HL-60 (cell line): ENCODE measurements around the gene TMOD3.

Experiments used
- POLR2AphosphoS5 ChIP-seq: IDR thresholded peaks from 2 replicates; pipeline ENCODE4 v1.6.1; 2012; ENCODE audit warnings: low read depth
- SPI1 ChIP-seq: IDR thresholded peaks from 2 replicates; pipeline ENCODE4 v1.6.1; 2012; ENCODE audit warnings: low read depth, mild to moderate bottlenecking, borderline replicate concordance
- TF ChIP-seq, protein P1 (sequence below): IDR thresholded peaks from one replicate; pipeline ENCODE4 v1.5.1; 2011; ENCODE audit warnings: low read length, control low read depth, inconsistent platforms; ENCODE audit not compliant: insufficient read depth

DNA sequence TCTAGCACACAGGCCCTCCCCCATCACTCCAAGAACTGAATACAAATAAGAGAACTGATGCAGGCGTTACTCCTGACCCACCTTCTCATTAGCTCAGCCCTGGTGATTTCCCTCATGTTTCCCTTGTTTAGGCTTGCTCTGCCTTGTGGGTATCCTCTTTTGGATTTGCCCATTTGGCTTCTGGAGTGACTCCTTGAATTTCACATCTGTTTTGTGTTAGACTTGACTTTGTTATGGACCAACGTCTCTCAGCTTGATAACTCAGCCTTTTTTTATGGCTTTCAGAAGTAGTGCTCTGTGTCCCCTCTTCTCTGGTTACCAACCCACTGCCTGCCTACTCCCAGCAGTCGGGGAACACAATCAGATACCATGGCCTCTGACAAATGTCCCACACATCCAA, 11.3 kb upstream of the TMOD3 start:
- TF ChIP-seq, protein P1, sequence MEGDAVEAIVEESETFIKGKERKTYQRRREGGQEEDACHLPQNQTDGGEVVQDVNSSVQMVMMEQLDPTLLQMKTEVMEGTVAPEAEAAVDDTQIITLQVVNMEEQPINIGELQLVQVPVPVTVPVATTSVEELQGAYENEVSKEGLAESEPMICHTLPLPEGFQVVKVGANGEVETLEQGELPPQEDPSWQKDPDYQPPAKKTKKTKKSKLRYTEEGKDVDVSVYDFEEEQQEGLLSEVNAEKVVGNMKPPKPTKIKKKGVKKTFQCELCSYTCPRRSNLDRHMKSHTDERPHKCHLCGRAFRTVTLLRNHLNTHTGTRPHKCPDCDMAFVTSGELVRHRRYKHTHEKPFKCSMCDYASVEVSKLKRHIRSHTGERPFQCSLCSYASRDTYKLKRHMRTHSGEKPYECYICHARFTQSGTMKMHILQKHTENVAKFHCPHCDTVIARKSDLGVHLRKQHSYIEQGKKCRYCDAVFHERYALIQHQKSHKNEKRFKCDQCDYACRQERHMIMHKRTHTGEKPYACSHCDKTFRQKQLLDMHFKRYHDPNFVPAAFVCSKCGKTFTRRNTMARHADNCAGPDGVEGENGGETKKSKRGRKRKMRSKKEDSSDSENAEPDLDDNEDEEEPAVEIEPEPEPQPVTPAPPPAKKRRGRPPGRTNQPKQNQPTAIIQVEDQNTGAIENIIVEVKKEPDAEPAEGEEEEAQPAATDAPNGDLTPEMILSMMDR: no peak
- no peak for TF ChIP-seq SPI1
- TF ChIP-seq POLR2AphosphoS5: no peak
